WTC11 (cell line): Measurements from ENCODE around the gene PDE6D. TPM values are rescaled to one million over a fixed set of nuclear protein-coding genes. Genes with fewer than 3 reads are reported as not detected.
A peak's percentile ranks its signal among the peaks of the same experiment; 100 is the strongest.

Experiments
- ATAC-seq: fragments of 200-7000 bp; cut with Tn5 transposase; 2 replicates; pipeline ENCODE4 v1.10.0; 2021; ENCODE audit warnings: mild to moderate bottlenecking, moderate library complexity
- CTCF ChIA-PET: fragments of 300-600 bp; sonication (Branson Sonifier 250); formaldehyde crosslinking; loops from one replicate; lab custom pipeline; 2021; ENCODE audit warnings: antibody characterized with exemption; lab: Charles Lee
- POLR2A ChIA-PET: fragments of 350-600 bp; sonication (Branson Sonifier 250); formaldehyde crosslinking; loops from one replicate; lab custom pipeline; 2021; ENCODE audit warnings: antibody characterized with exemption; lab: Charles Lee
- DNase-seq: peaks from one replicate; pipeline ENCODE4 v3.0.0; 2021; ENCODE audit warnings: low spot score
- H3K27ac Mint-ChIP-seq: 2 replicates; pipeline ENCODE4 v1.8.0; 2021; ENCODE audit warnings: mixed read lengths
- H3K27me3 Mint-ChIP-seq: 2 replicates; pipeline ENCODE4 v1.8.0; 2021; ENCODE audit warnings: low read depth, mild to moderate bottlenecking, moderate library complexity, mixed read lengths
- H3K36me3 Mint-ChIP-seq: 2 replicates; pipeline ENCODE4 v1.8.0; 2021; ENCODE audit warnings: mixed read lengths
- H3K4me1 Mint-ChIP-seq: 2 replicates; pipeline ENCODE4 v1.8.0; 2022; ENCODE audit warnings: mixed read lengths
- H3K4me3 Mint-ChIP-seq: 2 replicates; pipeline ENCODE4 v1.8.0; 2021; ENCODE audit warnings: mild to moderate bottlenecking, moderate library complexity, mixed read lengths
- H3K9me3 Mint-ChIP-seq: 2 replicates; pipeline ENCODE4 v1.8.0; 2021; ENCODE audit warnings: mixed read lengths
- CBFB ChIP-seq: sonication (generic); formaldehyde crosslinking; IDR thresholded peaks from 2 replicates; pipeline ENCODE4 v1.8.1; 2022; ENCODE audit warnings: mild to moderate bottlenecking, low read depth, missing genetic modification reagents
- CREB1 ChIP-seq: sonication (generic); formaldehyde crosslinking; IDR thresholded peaks from 2 replicates; pipeline ENCODE4 v1.8.0; 2023; ENCODE audit warnings: mild to moderate bottlenecking, missing genetic modification reagents
- ELF4 ChIP-seq: sonication (generic); formaldehyde crosslinking; IDR thresholded peaks from 2 replicates; pipeline ENCODE4 v1.8.1; 2022; ENCODE audit warnings: low read depth, mild to moderate bottlenecking, moderate library complexity, missing genetic modification reagents
- EMX1 ChIP-seq: fragments of 250-450 bp; sonication (Bioruptor Pico); IDR thresholded peaks from 2 replicates; pipeline ENCODE4 v1.8.0; 2021; ENCODE audit warnings: mild to moderate bottlenecking
- FOXJ3 ChIP-seq: sonication (generic); formaldehyde crosslinking; IDR thresholded peaks from 2 replicates; pipeline ENCODE4 v1.9.0; 2021; ENCODE audit warnings: missing genetic modification reagents, mild to moderate bottlenecking, borderline replicate concordance
- FOXK1 ChIP-seq: sonication (generic); formaldehyde crosslinking; IDR thresholded peaks from 2 replicates; pipeline ENCODE4 v1.8.0; 2022; ENCODE audit warnings: mild to moderate bottlenecking, moderate library complexity, missing genetic modification reagents
- FOXP1 ChIP-seq: sonication (generic); formaldehyde crosslinking; IDR thresholded peaks from 2 replicates; pipeline ENCODE4 v1.8.0; 2022; ENCODE audit warnings: missing genetic modification reagents, mild to moderate bottlenecking, moderate library complexity, borderline replicate concordance
- JAZF1 ChIP-seq: fragments of 250-450 bp; sonication (Bioruptor Pico); IDR thresholded peaks from 2 replicates; pipeline ENCODE4 v1.9.0; 2021; ENCODE audit warnings: moderate library complexity, mild to moderate bottlenecking, inconsistent platforms
- KAT7 ChIP-seq: sonication (generic); formaldehyde crosslinking; IDR thresholded peaks from 2 replicates; pipeline ENCODE4 v1.8.1; 2023; ENCODE audit warnings: missing genetic modification reagents, mild to moderate bottlenecking, borderline replicate concordance
- MXD4 ChIP-seq: fragments of 250-450 bp; sonication (Bioruptor Pico); IDR thresholded peaks from 2 replicates; pipeline ENCODE4 v1.8.0; 2021; ENCODE audit warnings: mild to moderate bottlenecking, moderate library complexity, borderline replicate concordance
- NFYB ChIP-seq: sonication (generic); formaldehyde crosslinking; conservative IDR thresholded peaks from 2 replicates; pipeline ENCODE4 v1.8.0; 2022; ENCODE audit warnings: low read depth, missing genetic modification reagents
- PRRX2 ChIP-seq: fragments of 250-450 bp; sonication (Bioruptor Pico); IDR thresholded peaks from 2 replicates; pipeline ENCODE4 v1.8.0; 2021; ENCODE audit warnings: mild to moderate bottlenecking
- ZNF423 ChIP-seq: fragments of 250-450 bp; sonication (Bioruptor Pico); IDR thresholded peaks from 2 replicates; pipeline ENCODE4 v2.1.2; 2022; ENCODE audit warnings: mild to moderate bottlenecking, moderate library complexity
- total RNA-seq: library from RNA; stranded (reverse); gene quantifications from 3 replicates; pipeline ENCODE4 v1.2.3, GENCODE V29; 2021
- TF ChIP-seq, protein P1 (sequence below): fragments of 250-450 bp; sonication (Bioruptor Pico); IDR thresholded peaks from 2 replicates; pipeline ENCODE4 v1.9.0; 2021; ENCODE audit warnings: mild to moderate bottlenecking, borderline replicate concordance
- TF ChIP-seq, protein P2 (sequence below): sonication (generic); formaldehyde crosslinking; IDR thresholded peaks from 2 replicates; pipeline ENCODE4 v1.8.1; 2022; ENCODE audit warnings: missing genetic modification reagents, borderline replicate concordance
- TF ChIP-seq, protein P3 (sequence below): sonication (generic); formaldehyde crosslinking; IDR thresholded peaks from 2 replicates; pipeline ENCODE4 v1.8.0; 2023; ENCODE audit warnings: missing genetic modification reagents
- TF ChIP-seq, protein P4 (sequence below): sonication (generic); formaldehyde crosslinking; IDR thresholded peaks from 2 replicates; pipeline ENCODE4 v1.8.1; 2022; ENCODE audit warnings: mild to moderate bottlenecking, missing genetic modification reagents, moderate library complexity, borderline replicate concordance
- TF ChIP-seq, protein P5 (sequence below): sonication (generic); formaldehyde crosslinking; IDR thresholded peaks from 2 replicates; pipeline ENCODE4 v1.8.1; 2023; ENCODE audit warnings: mild to moderate bottlenecking, missing genetic modification reagents, moderate library complexity
- TF ChIP-seq, protein P6 (sequence below): sonication (generic); formaldehyde crosslinking; IDR thresholded peaks from 2 replicates; pipeline ENCODE4 v1.8.0; 2023; ENCODE audit warnings: mild to moderate bottlenecking, missing genetic modification reagents
- TF ChIP-seq, protein P7 (sequence below): sonication (generic); formaldehyde crosslinking; IDR thresholded peaks from 2 replicates; pipeline ENCODE4 v1.8.0; 2022; ENCODE audit warnings: missing genetic modification reagents

Gene PDE6D
- total RNA-seq, 1 experiment from 2014 or later, result 30.2 TPM

DNA sequence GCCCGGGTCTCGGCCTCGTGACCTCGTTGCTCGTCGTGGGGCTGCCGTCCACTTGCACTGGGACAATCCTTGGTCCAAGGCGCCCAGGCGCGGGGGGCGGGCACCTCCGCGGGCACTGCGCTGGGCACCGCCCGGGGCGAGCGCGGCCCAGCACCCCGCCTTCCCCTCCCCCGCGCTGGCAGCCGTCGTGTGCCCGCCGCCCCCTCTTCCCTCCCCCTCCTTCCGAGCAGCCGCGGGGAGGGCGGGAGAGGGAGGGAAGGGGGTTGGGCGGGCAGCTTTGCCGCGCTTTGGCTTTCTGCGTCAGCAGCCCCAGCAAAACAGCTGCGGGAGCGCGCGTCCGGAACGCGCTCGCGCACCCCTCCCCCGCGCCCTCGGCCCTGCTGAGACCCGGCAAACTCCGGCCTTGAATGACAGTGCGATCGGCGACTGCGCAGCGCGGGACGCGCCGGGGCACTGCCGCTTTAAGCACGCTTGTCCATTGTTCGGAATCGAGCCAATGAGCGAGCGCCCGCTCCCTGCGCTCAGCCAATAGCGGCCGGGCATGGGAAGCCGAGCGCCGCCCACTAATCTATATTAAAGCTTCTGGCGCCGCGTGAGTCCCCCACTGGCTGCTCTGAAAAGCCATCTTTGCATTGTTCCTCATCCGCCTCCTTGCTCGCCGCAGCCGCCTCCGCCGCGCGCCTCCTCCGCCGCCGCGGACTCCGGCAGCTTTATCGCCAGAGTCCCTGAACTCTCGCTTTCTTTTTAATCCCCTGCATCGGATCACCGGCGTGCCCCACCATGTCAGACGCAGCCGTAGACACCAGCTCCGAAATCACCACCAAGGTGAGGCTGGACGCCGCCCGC, 72.9 kb downstream of the PDE6D start, which contains the start of gene PTMA:
TSS of gene PTMA (plus strand) at position 599 of the 846 bp plus-strand sequence. CDS start at position 781, 182 bp downstream.
- H3K36me3 Mint-ChIP-seq, result peaks cover 35% of the 10 kb centered on the region
- peak; percentile 99 for DNase-seq
- peak within 1 kb of the TSS; percentile 96 for H3K4me3 Mint-ChIP-seq
- ATAC-seq, result peak; percentile 74
- H3K27ac Mint-ChIP-seq, result peak within 1 kb of the TSS; percentile 100
- H3K9me3 Mint-ChIP-seq, result no peaks in the 10 kb centered on the region
- POLR2A ChIA-PET, result interaction anchor here (0.6 to 4.8 kb wide), 28 partner anchors 9 to 243 kb away, joined by 3 to 72 read pairs (median 4); partner anchors contain the start of genes COPS7B and NCL
- peaks cover 5% of the 10 kb centered on the region; the same call in 1 of the 2 replicates for H3K27me3 Mint-ChIP-seq
- peaks cover 27% of the 10 kb centered on the region for H3K4me1 Mint-ChIP-seq
- CTCF ChIA-PET, result interaction anchor here (0.7 to 4.0 kb wide), 10 partner anchors 15 to 107 kb away, joined by 3 to 39 read pairs (median 10); no protein-coding TSS in a partner anchor
- TF ChIP-seq FOXJ3, result no peak
- TF ChIP-seq, protein P1, sequence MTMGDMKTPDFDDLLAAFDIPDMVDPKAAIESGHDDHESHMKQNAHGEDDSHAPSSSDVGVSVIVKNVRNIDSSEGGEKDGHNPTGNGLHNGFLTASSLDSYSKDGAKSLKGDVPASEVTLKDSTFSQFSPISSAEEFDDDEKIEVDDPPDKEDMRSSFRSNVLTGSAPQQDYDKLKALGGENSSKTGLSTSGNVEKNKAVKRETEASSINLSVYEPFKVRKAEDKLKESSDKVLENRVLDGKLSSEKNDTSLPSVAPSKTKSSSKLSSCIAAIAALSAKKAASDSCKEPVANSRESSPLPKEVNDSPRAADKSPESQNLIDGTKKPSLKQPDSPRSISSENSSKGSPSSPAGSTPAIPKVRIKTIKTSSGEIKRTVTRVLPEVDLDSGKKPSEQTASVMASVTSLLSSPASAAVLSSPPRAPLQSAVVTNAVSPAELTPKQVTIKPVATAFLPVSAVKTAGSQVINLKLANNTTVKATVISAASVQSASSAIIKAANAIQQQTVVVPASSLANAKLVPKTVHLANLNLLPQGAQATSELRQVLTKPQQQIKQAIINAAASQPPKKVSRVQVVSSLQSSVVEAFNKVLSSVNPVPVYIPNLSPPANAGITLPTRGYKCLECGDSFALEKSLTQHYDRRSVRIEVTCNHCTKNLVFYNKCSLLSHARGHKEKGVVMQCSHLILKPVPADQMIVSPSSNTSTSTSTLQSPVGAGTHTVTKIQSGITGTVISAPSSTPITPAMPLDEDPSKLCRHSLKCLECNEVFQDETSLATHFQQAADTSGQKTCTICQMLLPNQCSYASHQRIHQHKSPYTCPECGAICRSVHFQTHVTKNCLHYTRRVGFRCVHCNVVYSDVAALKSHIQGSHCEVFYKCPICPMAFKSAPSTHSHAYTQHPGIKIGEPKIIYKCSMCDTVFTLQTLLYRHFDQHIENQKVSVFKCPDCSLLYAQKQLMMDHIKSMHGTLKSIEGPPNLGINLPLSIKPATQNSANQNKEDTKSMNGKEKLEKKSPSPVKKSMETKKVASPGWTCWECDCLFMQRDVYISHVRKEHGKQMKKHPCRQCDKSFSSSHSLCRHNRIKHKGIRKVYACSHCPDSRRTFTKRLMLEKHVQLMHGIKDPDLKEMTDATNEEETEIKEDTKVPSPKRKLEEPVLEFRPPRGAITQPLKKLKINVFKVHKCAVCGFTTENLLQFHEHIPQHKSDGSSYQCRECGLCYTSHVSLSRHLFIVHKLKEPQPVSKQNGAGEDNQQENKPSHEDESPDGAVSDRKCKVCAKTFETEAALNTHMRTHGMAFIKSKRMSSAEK (CRISPR knock-in tag), result no peak
- no peak for TF ChIP-seq JAZF1 (CRISPR knock-in tag)
- TF ChIP-seq, protein P2, sequence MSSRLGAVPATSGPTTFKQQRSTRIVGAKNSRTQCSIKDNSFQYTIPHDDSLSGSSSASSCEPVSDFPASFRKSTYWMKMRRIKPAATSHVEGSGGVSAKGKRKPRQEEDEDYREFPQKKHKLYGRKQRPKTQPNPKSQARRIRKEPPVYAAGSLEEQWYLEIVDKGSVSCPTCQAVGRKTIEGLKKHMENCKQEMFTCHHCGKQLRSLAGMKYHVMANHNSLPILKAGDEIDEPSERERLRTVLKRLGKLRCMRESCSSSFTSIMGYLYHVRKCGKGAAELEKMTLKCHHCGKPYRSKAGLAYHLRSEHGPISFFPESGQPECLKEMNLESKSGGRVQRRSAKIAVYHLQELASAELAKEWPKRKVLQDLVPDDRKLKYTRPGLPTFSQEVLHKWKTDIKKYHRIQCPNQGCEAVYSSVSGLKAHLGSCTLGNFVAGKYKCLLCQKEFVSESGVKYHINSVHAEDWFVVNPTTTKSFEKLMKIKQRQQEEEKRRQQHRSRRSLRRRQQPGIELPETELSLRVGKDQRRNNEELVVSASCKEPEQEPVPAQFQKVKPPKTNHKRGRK (CRISPR knock-in tag), result no peak
- TF ChIP-seq CBFB (CRISPR knock-in tag), result no peak
- no peak; the same call in 1 of the 2 replicates for TF ChIP-seq KAT7 (CRISPR knock-in tag)
- no peak for TF ChIP-seq ELF4 (CRISPR knock-in tag)
- TF ChIP-seq, protein P3, sequence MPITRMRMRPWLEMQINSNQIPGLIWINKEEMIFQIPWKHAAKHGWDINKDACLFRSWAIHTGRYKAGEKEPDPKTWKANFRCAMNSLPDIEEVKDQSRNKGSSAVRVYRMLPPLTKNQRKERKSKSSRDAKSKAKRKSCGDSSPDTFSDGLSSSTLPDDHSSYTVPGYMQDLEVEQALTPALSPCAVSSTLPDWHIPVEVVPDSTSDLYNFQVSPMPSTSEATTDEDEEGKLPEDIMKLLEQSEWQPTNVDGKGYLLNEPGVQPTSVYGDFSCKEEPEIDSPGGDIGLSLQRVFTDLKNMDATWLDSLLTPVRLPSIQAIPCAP, result peak; percentile 20
- TF ChIP-seq CREB1 (CRISPR knock-in tag), result no peak
- TF ChIP-seq, protein P4, sequence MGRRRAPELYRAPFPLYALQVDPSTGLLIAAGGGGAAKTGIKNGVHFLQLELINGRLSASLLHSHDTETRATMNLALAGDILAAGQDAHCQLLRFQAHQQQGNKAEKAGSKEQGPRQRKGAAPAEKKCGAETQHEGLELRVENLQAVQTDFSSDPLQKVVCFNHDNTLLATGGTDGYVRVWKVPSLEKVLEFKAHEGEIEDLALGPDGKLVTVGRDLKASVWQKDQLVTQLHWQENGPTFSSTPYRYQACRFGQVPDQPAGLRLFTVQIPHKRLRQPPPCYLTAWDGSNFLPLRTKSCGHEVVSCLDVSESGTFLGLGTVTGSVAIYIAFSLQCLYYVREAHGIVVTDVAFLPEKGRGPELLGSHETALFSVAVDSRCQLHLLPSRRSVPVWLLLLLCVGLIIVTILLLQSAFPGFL, result no peak
- TF ChIP-seq, protein P5, sequence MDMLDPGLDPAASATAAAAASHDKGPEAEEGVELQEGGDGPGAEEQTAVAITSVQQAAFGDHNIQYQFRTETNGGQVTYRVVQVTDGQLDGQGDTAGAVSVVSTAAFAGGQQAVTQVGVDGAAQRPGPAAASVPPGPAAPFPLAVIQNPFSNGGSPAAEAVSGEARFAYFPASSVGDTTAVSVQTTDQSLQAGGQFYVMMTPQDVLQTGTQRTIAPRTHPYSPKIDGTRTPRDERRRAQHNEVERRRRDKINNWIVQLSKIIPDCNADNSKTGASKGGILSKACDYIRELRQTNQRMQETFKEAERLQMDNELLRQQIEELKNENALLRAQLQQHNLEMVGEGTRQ, result no peak; the same call in 1 of the 2 replicates
- no peak for TF ChIP-seq MXD4 (CRISPR knock-in tag)
- TF ChIP-seq EMX1, result no peak
- TF ChIP-seq NFYB (CRISPR knock-in tag), result peak; percentile 83
- TF ChIP-seq ZNF423 (CRISPR knock-in tag), result peak; percentile 77
- TF ChIP-seq PRRX2 (CRISPR knock-in tag), result no peak
- TF ChIP-seq, protein P6, sequence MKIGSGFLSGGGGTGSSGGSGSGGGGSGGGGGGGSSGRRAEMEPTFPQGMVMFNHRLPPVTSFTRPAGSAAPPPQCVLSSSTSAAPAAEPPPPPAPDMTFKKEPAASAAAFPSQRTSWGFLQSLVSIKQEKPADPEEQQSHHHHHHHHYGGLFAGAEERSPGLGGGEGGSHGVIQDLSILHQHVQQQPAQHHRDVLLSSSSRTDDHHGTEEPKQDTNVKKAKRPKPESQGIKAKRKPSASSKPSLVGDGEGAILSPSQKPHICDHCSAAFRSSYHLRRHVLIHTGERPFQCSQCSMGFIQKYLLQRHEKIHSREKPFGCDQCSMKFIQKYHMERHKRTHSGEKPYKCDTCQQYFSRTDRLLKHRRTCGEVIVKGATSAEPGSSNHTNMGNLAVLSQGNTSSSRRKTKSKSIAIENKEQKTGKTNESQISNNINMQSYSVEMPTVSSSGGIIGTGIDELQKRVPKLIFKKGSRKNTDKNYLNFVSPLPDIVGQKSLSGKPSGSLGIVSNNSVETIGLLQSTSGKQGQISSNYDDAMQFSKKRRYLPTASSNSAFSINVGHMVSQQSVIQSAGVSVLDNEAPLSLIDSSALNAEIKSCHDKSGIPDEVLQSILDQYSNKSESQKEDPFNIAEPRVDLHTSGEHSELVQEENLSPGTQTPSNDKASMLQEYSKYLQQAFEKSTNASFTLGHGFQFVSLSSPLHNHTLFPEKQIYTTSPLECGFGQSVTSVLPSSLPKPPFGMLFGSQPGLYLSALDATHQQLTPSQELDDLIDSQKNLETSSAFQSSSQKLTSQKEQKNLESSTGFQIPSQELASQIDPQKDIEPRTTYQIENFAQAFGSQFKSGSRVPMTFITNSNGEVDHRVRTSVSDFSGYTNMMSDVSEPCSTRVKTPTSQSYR (CRISPR knock-in tag), result peak; percentile 96
- TF ChIP-seq FOXP1 (CRISPR knock-in tag), result no peak
- peak; percentile 89 for TF ChIP-seq FOXK1 (CRISPR knock-in tag)
- TF ChIP-seq, protein P7, sequence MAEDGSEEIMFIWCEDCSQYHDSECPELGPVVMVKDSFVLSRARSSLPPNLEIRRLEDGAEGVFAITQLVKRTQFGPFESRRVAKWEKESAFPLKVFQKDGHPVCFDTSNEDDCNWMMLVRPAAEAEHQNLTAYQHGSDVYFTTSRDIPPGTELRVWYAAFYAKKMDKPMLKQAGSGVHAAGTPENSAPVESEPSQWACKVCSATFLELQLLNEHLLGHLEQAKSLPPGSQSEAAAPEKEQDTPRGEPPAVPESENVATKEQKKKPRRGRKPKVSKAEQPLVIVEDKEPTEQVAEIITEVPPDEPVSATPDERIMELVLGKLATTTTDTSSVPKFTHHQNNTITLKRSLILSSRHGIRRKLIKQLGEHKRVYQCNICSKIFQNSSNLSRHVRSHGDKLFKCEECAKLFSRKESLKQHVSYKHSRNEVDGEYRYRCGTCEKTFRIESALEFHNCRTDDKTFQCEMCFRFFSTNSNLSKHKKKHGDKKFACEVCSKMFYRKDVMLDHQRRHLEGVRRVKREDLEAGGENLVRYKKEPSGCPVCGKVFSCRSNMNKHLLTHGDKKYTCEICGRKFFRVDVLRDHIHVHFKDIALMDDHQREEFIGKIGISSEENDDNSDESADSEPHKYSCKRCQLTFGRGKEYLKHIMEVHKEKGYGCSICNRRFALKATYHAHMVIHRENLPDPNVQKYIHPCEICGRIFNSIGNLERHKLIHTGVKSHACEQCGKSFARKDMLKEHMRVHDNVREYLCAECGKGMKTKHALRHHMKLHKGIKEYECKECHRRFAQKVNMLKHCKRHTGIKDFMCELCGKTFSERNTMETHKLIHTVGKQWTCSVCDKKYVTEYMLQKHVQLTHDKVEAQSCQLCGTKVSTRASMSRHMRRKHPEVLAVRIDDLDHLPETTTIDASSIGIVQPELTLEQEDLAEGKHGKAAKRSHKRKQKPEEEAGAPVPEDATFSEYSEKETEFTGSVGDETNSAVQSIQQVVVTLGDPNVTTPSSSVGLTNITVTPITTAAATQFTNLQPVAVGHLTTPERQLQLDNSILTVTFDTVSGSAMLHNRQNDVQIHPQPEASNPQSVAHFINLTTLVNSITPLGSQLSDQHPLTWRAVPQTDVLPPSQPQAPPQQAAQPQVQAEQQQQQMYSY (CRISPR knock-in tag), result 0 out of 2 replicates have a peak, but pooled peaks have one; percentile 46
